Activated CD4-positive, CD25-positive, alpha-beta regulatory T cell (primary cell): Measurements from ENCODE around the gene SKIDA1.

Experiments used
- DNase-seq, 4 experiments: peaks; one replicate each; lab custom pipeline; 2025; lab: John Stamatoyannopoulos, UW

The SKIDA1 gene

GRCh38 chr10:21482821-21483220 is 42.7 kb downstream of the SKIDA1 start:
- DNase-seq, result no peak

- DNase-seq, result no peak
Measured at GRCh38 chr10:21481407-21481806, 44.1 kb downstream of the SKIDA1 start.

- no peak for DNase-seq
Measured at GRCh38 chr10:21479570-21480315, 45.7 kb downstream of the SKIDA1 start.

GRCh38 chr10:21475393-21475792 is 50.1 kb downstream of the SKIDA1 start:
- DNase-seq, result no peak

GRCh38 chr10:21473541-21473940 is 51.9 kb downstream of the SKIDA1 start:
- DNase-seq, result no peak

- DNase-seq, result no peak
Measured at GRCh38 chr10:21473135-21473534, 52.3 kb downstream of the SKIDA1 start.

- DNase-seq, result no peak
Measured at GRCh38 chr10:21468086-21468485, 57.4 kb downstream of the SKIDA1 start.

GRCh38 chr10:21467633-21468032 is 57.8 kb downstream of the SKIDA1 start:
- no peak for DNase-seq

- DNase-seq, result no peak
Measured at GRCh38 chr10:21464134-21464533, 61.3 kb downstream of the SKIDA1 start.
